Lower lobe of right lung (tissue), 2 donors: Measurements from ENCODE around the gene RBFOX1. TPM values are rescaled to one million over a fixed set of nuclear protein-coding genes. Genes with fewer than 3 reads are reported as not detected.

Experiments
- ATAC-seq, 2 donors: fragments of 200-7000 bp; cut with Tn5 transposase; one replicate each; pipeline ENCODE4 v1.9.1; 2020 to 2022; ENCODE audit warnings: mild to moderate bottlenecking in 2 of 2, moderate library complexity in 2 of 2
- DNase-seq: peaks from one replicate; pipeline ENCODE4 v3.0.0-alpha.2; 2020
- H3K27ac ChIP-seq: fragments of 200-600 bp; one replicate; pipeline ENCODE4 v1.8.0; 2022
- H3K27me3 ChIP-seq: fragments of 200-600 bp; one replicate; pipeline ENCODE4 v1.8.0; 2022; ENCODE audit warnings: low read depth
- H3K36me3 ChIP-seq: fragments of 200-600 bp; one replicate; pipeline ENCODE4 v1.8.0; 2022; ENCODE audit warnings: mild to moderate bottlenecking
- H3K4me1 ChIP-seq: fragments of 200-600 bp; one replicate; pipeline ENCODE4 v1.8.0; 2022
- H3K4me3 ChIP-seq: fragments of 200-600 bp; one replicate; pipeline ENCODE4 v1.8.0; 2022; ENCODE audit warnings: mild to moderate bottlenecking
- H3K9me3 ChIP-seq: fragments of 200-600 bp; one replicate; pipeline ENCODE4 v1.8.0; 2022
- CTCF ChIP-seq: fragments of 200-600 bp; IDR thresholded peaks from one replicate; pipeline ENCODE4 v1.8.0; 2022; ENCODE audit warnings: antibody characterized with exemption, mild to moderate bottlenecking
- intact Hi-C: fragments of 100-400 bp; cut with DNase I; formaldehyde crosslinking; loops from one replicate; pipeline ENCODE4 v1.11.0; 2022
- total RNA-seq: library from RNA; stranded (reverse); fragmentation: NEBNext Ultra II Directional; extraction: Animal tissue kit (Norgen Biotek cat#: 25700); gene quantifications from one replicate; pipeline ENCODE4 v1.2.1, GENCODE V29; 2021
- donor health status: DM: no; HTN: yes; CAD: no; lungs with severe emphysema.

Gene RBFOX1
- total RNA-seq, 1 donor from 2014 or later: not detected

- TF ChIP-seq CTCF: no peak
- Histone ChIP-seq H3K27ac (no peak overlapping the region), H3K27me3 (no peaks in the 10 kb centered on the region), H3K9me3 (no peaks in the 10 kb centered on the region), H3K36me3 (no peaks in the 10 kb centered on the region), H3K4me3 (no peak overlapping the region), H3K4me1 (no peaks in the 10 kb centered on the region)
- DNase-seq: no peak
- no peak for ATAC-seq
- intact Hi-C loops: no loop called here
These were observed 176.0 kb downstream of the RBFOX1 start for GRCh38 chr16:7508656-7509055.

GRCh38 chr16:7509963-7510601, 177.4 kb downstream of the RBFOX1 start:
- Histone ChIP-seq H3K4me3 (no peak overlapping the region), H3K9me3 (no peaks in the 10 kb centered on the region), H3K36me3 (no peaks in the 10 kb centered on the region), H3K4me1 (no peaks in the 10 kb centered on the region), H3K27ac (no peak overlapping the region), H3K27me3 (no peaks in the 10 kb centered on the region)
- no peak for DNase-seq
- no peak for TF ChIP-seq CTCF
- no peak for ATAC-seq
- intact Hi-C loops: no loop called here

- Histone ChIP-seq H3K4me1 (no peaks in the 10 kb centered on the region), H3K36me3 (no peaks in the 10 kb centered on the region), H3K27ac (no peak overlapping the region), H3K27me3 (no peaks in the 10 kb centered on the region), H3K9me3 (no peaks in the 10 kb centered on the region), H3K4me3 (no peak overlapping the region)
- no peak for DNase-seq
- intact Hi-C loops: no loop called here
- ATAC-seq: no peak
- TF ChIP-seq CTCF: no peak
These were observed 179.1 kb downstream of the RBFOX1 start for GRCh38 chr16:7511549-7512260.

GRCh38 chr16:7512503-7512902, 179.9 kb downstream of the RBFOX1 start:
- ATAC-seq: no peak
- DNase-seq: no peak
- no peaks in the 10 kb centered on the region for H3K4me1 ChIP-seq
- TF ChIP-seq CTCF: no peak
- intact Hi-C loops: no loop called here
- no peak overlapping the region for H3K27ac ChIP-seq
- H3K27me3 ChIP-seq: no peaks in the 10 kb centered on the region
- H3K36me3 ChIP-seq: no peaks in the 10 kb centered on the region
- H3K4me3 ChIP-seq: no peak overlapping the region
- H3K9me3 ChIP-seq: no peaks in the 10 kb centered on the region

GRCh38 chr16:7513429-7513828, 180.8 kb downstream of the RBFOX1 start:
- TF ChIP-seq CTCF: no peak
- H3K27ac ChIP-seq: no peak overlapping the region
- H3K4me3 ChIP-seq: no peak overlapping the region
- H3K4me1 ChIP-seq: no peaks in the 10 kb centered on the region
- no peaks in the 10 kb centered on the region for H3K9me3 ChIP-seq
- H3K36me3 ChIP-seq: no peaks in the 10 kb centered on the region
- intact Hi-C loops: no loop called here
- DNase-seq: no peak
- H3K27me3 ChIP-seq: no peaks in the 10 kb centered on the region
- no peak for ATAC-seq
